HEK293 (cell line): ENCODE results near the gene BICC1.

Source experiments
- AEBP2 ChIP-seq: fragments of 450-650 bp; formaldehyde crosslinking; IDR thresholded peaks from 2 replicates; pipeline ENCODE4 v1.5.1; 2016; ENCODE audit warnings: missing biosample characterization, missing genetic modification characterization, borderline replicate concordance
- BCL11B ChIP-seq: fragments of 450-650 bp; formaldehyde crosslinking; IDR thresholded peaks from 2 replicates; pipeline ENCODE4 v1.5.1; 2016; ENCODE audit warnings: low read depth, missing biosample characterization, missing genetic modification characterization
- ELK4 ChIP-seq: IDR thresholded peaks from 2 replicates; pipeline ENCODE4 v1.6.1; 2011; ENCODE audit warnings: mild to moderate bottlenecking, low read depth, low read length, borderline replicate concordance
- FEZF1 ChIP-seq: fragments of 450-650 bp; formaldehyde crosslinking; IDR thresholded peaks from 2 replicates; pipeline ENCODE4 v1.5.1; 2016; ENCODE audit warnings: missing biosample characterization, missing genetic modification characterization
- HOXA7 ChIP-seq: sonication (generic); formaldehyde crosslinking; IDR thresholded peaks from 2 replicates; pipeline ENCODE4 v1.8.1; 2022; ENCODE audit warnings: missing genetic modification reagents, borderline replicate concordance
- KLF10 ChIP-seq: fragments of 450-650 bp; IDR thresholded peaks from 2 replicates; pipeline ENCODE4 v1.5.1; 2018; ENCODE audit warnings: missing biosample characterization, mild to moderate bottlenecking, missing genetic modification characterization
- ZEB2 ChIP-seq: fragments of 450-650 bp; formaldehyde crosslinking; IDR thresholded peaks from 2 replicates; pipeline ENCODE4 v1.5.1; 2016; ENCODE audit warnings: missing biosample characterization, missing genetic modification characterization
- ZNF132 ChIP-seq: fragments of 450-650 bp; formaldehyde crosslinking; IDR thresholded peaks from 2 replicates; pipeline ENCODE4 v1.5.1; 2017; ENCODE audit warnings: missing biosample characterization, missing genetic modification characterization, borderline replicate concordance
- ZNF138 ChIP-seq: fragments of 450-650 bp; formaldehyde crosslinking; IDR thresholded peaks from 2 replicates; pipeline ENCODE4 v1.5.1; 2016; ENCODE audit warnings: missing biosample characterization, missing genetic modification characterization, borderline replicate concordance
- ZNF155 ChIP-seq: fragments of 450-650 bp; formaldehyde crosslinking; IDR thresholded peaks from 2 replicates; pipeline ENCODE4 v1.5.1; 2016; ENCODE audit warnings: missing biosample characterization, missing genetic modification characterization
- ZNF157 ChIP-seq: fragments of 450-650 bp; formaldehyde crosslinking; IDR thresholded peaks from 2 replicates; pipeline ENCODE4 v1.5.1; 2016; ENCODE audit warnings: missing biosample characterization, missing genetic modification characterization
- ZNF16 ChIP-seq: fragments of 450-650 bp; formaldehyde crosslinking; IDR thresholded peaks from 2 replicates; pipeline ENCODE4 v1.5.1; 2016; ENCODE audit warnings: low read depth, missing biosample characterization, missing genetic modification characterization
- ZNF18 ChIP-seq: fragments of 450-650 bp; formaldehyde crosslinking; IDR thresholded peaks from 2 replicates; pipeline ENCODE4 v1.5.1; 2016; ENCODE audit warnings: missing biosample characterization, missing genetic modification characterization
- ZNF211 ChIP-seq: fragments of 450-650 bp; formaldehyde crosslinking; IDR thresholded peaks from 2 replicates; pipeline ENCODE4 v1.5.1; 2016; ENCODE audit warnings: low read depth, missing biosample characterization, missing genetic modification characterization
- ZNF221 ChIP-seq: fragments of 450-650 bp; formaldehyde crosslinking; IDR thresholded peaks from 2 replicates; pipeline ENCODE4 v1.5.1; 2017; ENCODE audit warnings: missing biosample characterization, missing genetic modification characterization, borderline replicate concordance
- ZNF274 ChIP-seq, 2 experiments: fragments of 200-500 bp in 1 of 2; fragments of 450-650 bp in 1 of 2; sonication (Bioruptor generic) in 1 of 2; formaldehyde crosslinking in 1 of 2; IDR thresholded peaks; 2 replicates each; pipeline versions ENCODE4 v1.5.1 to v1.6.1; 2014 to 2016; ENCODE audit warnings: borderline replicate concordance in 1 of 2, inconsistent platforms in 1 of 2, low read length in 1 of 2, missing biosample characterization in 1 of 2, missing genetic modification characterization in 1 of 2
- ZNF341 ChIP-seq: fragments of 450-650 bp; formaldehyde crosslinking; IDR thresholded peaks from 2 replicates; pipeline ENCODE4; 2016; ENCODE audit warnings: low read depth, missing biosample characterization, missing genetic modification characterization
- ZNF362 ChIP-seq: fragments of 450-650 bp; formaldehyde crosslinking; IDR thresholded peaks from 2 replicates; pipeline ENCODE4 v1.5.1; 2016; ENCODE audit warnings: missing biosample characterization, missing genetic modification characterization
- ZNF366 ChIP-seq: fragments of 450-650 bp; formaldehyde crosslinking; conservative IDR thresholded peaks from 2 replicates; pipeline ENCODE4 v1.5.1; 2016; ENCODE audit warnings: missing biosample characterization, missing genetic modification characterization
- ZNF37A ChIP-seq: fragments of 450-650 bp; IDR thresholded peaks from 2 replicates; pipeline ENCODE4 v1.5.1; 2018; ENCODE audit warnings: missing biosample characterization, missing genetic modification characterization
- ZNF391 ChIP-seq: fragments of 450-650 bp; formaldehyde crosslinking; IDR thresholded peaks from 2 replicates; pipeline ENCODE4 v1.5.1; 2016; ENCODE audit warnings: low read depth, missing biosample characterization, missing genetic modification characterization, borderline replicate concordance
- ZNF404 ChIP-seq: fragments of 450-650 bp; formaldehyde crosslinking; IDR thresholded peaks from 2 replicates; pipeline ENCODE4 v1.5.1; 2017; ENCODE audit warnings: missing biosample characterization, missing genetic modification characterization
- ZNF416 ChIP-seq: fragments of 450-650 bp; formaldehyde crosslinking; IDR thresholded peaks from 2 replicates; pipeline ENCODE4 v1.5.1; 2016; ENCODE audit warnings: missing biosample characterization, missing genetic modification characterization
- ZNF426 ChIP-seq: fragments of 450-650 bp; formaldehyde crosslinking; IDR thresholded peaks from 2 replicates; pipeline ENCODE4 v1.5.1; 2017; ENCODE audit warnings: missing biosample characterization, missing genetic modification characterization, mild to moderate bottlenecking, inconsistent platforms, moderate library complexity
- ZNF549 ChIP-seq: fragments of 450-650 bp; IDR thresholded peaks from 2 replicates; pipeline ENCODE4 v1.5.1; 2018; ENCODE audit warnings: missing biosample characterization, missing genetic modification characterization, mild to moderate bottlenecking, inconsistent platforms, moderate library complexity
- ZNF664 ChIP-seq: fragments of 450-650 bp; formaldehyde crosslinking; IDR thresholded peaks from 2 replicates; pipeline ENCODE4 v1.5.1; 2016; ENCODE audit warnings: missing biosample characterization, missing genetic modification characterization
- ZNF670 ChIP-seq: fragments of 450-650 bp; formaldehyde crosslinking; IDR thresholded peaks from 2 replicates; pipeline ENCODE4 v1.5.1; 2016; ENCODE audit warnings: missing biosample characterization, missing genetic modification characterization, low read depth
- ZNF830 ChIP-seq: fragments of 450-650 bp; IDR thresholded peaks from 2 replicates; pipeline ENCODE4 v1.5.0; 2018; ENCODE audit warnings: missing biosample characterization, missing genetic modification characterization, low read depth, mild to moderate bottlenecking, moderate library complexity
- ZNF843 ChIP-seq: fragments of 450-650 bp; formaldehyde crosslinking; IDR thresholded peaks from 2 replicates; pipeline ENCODE4 v1.5.1; 2016; ENCODE audit warnings: missing biosample characterization, missing genetic modification characterization
- ZSCAN18 ChIP-seq: fragments of 450-650 bp; formaldehyde crosslinking; IDR thresholded peaks from 2 replicates; pipeline ENCODE4 v1.5.1; 2016; ENCODE audit warnings: missing biosample characterization, missing genetic modification characterization
- ZSCAN23 ChIP-seq: fragments of 450-650 bp; formaldehyde crosslinking; IDR thresholded peaks from 2 replicates; pipeline ENCODE4 v1.5.1; 2016; ENCODE audit warnings: missing biosample characterization, missing genetic modification characterization
- ZSCAN4 ChIP-seq: fragments of 450-650 bp; formaldehyde crosslinking; IDR thresholded peaks from 2 replicates; pipeline ENCODE4 v1.5.1; 2017; ENCODE audit warnings: missing biosample characterization, missing genetic modification characterization

The BICC1 gene

GRCh38 chr10:58512491-58513187, at the start of gene BICC1 (continued):
- 0 out of 2 replicates have a peak, but pooled peaks have one; percentile 60 for TF ChIP-seq ZSCAN23 (tag by site-specific recombination)
- no peak for TF ChIP-seq ZNF155 (tag by site-specific recombination)
- no peak for TF ChIP-seq AEBP2 (tag by site-specific recombination)
- no peak for TF ChIP-seq HOXA7 (CRISPR knock-in tag)
- peak; percentile 70 for TF ChIP-seq ZNF341 (tag by site-specific recombination)
- no peak for TF ChIP-seq ZNF132 (tag by site-specific recombination)
- no peak for TF ChIP-seq ZNF37A
- TF ChIP-seq ZEB2 (tag by site-specific recombination): 0 out of 2 replicates have a peak, but pooled peaks have one; percentile 37
- TF ChIP-seq ZNF416: no peak
- TF ChIP-seq ZNF157 (tag by site-specific recombination): no peak
- TF ChIP-seq ZNF366 (tag by site-specific recombination): no peak
- no peak for TF ChIP-seq ZNF16 (tag by site-specific recombination)
- no peak for TF ChIP-seq BCL11B (tag by site-specific recombination)
- TF ChIP-seq ZNF670: no peak
- peak; percentile 62; the same call in 1 of the 2 replicates for TF ChIP-seq ZNF391
- TF ChIP-seq ZNF426 (tag by site-specific recombination): no peak
- TF ChIP-seq ZNF549: no peak
- no peak for TF ChIP-seq ELK4
- no peak for TF ChIP-seq ZNF362
- TF ChIP-seq ZNF274 (IDR thresholded peaks at IDR 0.05; ENCODE audit: low read length): no peak
- TF ChIP-seq ZNF274 (tag by site-specific recombination; IDR thresholded peaks at IDR 0.05; ENCODE audit: borderline replicate concordance): no peak
- TF ChIP-seq ZNF830 (tag by site-specific recombination): no peak
- no peak for TF ChIP-seq ZNF404
- TF ChIP-seq ZSCAN4 (tag by site-specific recombination): peak; percentile 77
- TF ChIP-seq ZNF138: no peak
- no peak for TF ChIP-seq KLF10 (tag by site-specific recombination)
- TF ChIP-seq ZNF664 (tag by site-specific recombination): no peak
- 0 out of 2 replicates have a peak, but pooled peaks have one; percentile 28 for TF ChIP-seq ZNF843 (tag by site-specific recombination)
- TF ChIP-seq ZNF211 (tag by site-specific recombination): no peak
- TF ChIP-seq FEZF1 (tag by site-specific recombination): peak; percentile 22; the same call in 1 of the 2 replicates
- TF ChIP-seq ZNF18 (tag by site-specific recombination): peak; percentile 77
- no peak for TF ChIP-seq ZNF221 (tag by site-specific recombination)
- TF ChIP-seq ZSCAN18 (tag by site-specific recombination): no peak
